GM21528 (cell line): Measurements from ENCODE around the gene ADK.
A peak's percentile ranks its signal among the peaks of the same experiment; 100 is the strongest.
"Not testable (repeated sequence)": the region's sequence is repeated elsewhere in the genome, so short reads cannot be mapped to it uniquely, and the experiment has no call there.

Experiments used
- ATAC-seq: cut with Tn5 transposase; IDR thresholded peaks from one replicate; pipeline ENCODE4 v1.9.1; 2021; ENCODE audit warnings: mild to moderate bottlenecking, moderate library complexity; ENCODE audit not compliant: unreplicated experiment, low FRiP score

The ADK gene

DNA sequence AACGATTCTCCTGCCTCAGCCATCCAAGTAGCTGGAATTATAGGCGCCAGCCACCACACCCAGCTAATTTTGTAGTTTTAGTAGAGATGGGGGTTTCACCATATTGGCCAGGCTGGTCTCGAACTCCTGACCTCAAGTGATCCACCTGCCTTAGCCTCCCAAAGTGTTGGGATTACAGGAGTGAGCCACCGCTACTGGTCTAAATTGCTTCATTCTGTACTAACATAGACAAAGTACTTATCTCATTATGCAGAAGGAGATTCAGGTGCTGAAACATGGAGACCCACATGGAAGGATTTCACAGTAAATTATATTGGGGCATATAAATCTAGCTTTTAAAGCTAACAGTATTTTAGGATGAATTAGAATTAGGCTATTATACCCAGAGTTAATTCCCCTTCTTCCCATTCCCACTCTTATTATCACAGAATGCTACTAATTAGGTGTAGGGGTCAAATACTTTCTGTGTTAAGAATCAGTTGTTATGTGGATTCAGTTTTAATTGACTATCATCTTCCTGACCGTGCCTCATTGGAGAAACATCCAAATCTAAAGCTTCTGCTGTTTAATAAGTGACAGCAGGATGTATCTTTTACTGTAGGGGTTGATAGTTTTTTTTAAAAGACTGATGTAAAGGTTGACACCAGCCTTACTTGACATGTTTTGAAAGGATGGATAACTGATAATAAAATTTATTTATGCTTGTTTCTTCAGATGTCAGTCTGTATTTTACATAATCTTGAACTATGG, 27.2 kb downstream of the ADK start:
- ATAC-seq = no peak

DNA sequence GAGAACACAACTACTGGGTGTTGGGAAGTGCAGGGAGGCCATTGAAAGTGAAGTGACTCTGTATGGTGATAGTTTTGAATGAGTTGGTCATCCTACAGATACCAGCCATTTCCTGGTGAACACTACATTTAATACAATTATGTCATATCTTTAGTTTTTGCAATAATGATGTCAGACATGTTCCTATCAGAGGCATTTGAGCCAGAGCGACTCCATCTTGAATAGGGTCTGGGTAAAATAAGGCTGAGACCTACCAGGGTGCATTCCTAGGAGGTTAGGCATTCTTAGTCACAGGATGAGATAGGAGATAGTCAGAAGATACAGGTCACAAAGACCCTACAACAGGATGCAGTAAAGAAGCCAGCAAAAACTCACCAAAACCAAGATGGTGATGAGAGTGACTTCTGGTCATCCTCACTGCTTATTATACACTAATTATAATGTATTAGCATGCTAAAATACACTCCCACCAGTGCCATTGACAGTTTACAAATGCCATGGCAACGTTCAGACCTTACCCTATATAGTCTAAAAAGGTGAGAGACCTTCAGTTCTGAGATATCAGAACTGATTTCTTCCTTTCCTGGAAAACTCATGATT, 28.2 kb downstream of the ADK start:
- ATAC-seq = no peak

DNA sequence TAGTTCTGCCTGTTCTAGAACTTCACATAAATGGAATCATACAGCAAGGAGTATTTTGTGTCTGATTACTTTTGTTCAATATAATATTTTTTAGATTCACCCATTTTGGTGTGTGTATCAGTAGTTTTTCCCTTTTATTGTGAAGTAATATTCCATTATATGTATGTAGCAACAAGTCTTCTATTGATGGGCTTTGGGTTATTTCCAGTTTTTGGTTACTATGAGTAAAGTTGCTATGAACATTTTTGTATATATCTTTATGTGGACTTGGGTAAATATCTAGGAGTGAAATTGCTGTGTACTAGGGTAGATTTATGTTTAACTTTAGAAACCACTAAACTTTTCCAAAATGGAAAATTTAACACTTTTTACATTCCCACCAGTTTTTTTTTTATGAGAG, 35.7 kb downstream of the ADK start:
- ATAC-seq = no peak

DNA sequence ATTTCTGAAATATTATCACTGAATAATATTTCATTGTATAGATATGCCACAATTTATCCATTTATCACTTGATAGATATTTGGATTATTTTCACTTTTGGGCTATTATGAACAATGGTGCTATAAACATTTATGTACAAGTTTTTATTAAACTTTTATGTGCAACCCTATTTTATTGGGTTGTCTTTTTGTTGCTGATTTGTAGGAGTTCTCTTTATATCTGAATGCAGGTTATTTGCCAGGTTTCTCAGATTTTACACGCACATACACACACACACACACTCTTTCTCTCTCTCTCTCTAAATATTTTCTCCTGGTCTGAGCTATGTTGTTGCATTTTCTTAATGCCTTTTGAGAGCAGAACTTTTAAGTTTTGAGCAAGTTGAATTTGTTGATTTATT, 36.2 kb downstream of the ADK start:
- ATAC-seq = no peak

DNA sequence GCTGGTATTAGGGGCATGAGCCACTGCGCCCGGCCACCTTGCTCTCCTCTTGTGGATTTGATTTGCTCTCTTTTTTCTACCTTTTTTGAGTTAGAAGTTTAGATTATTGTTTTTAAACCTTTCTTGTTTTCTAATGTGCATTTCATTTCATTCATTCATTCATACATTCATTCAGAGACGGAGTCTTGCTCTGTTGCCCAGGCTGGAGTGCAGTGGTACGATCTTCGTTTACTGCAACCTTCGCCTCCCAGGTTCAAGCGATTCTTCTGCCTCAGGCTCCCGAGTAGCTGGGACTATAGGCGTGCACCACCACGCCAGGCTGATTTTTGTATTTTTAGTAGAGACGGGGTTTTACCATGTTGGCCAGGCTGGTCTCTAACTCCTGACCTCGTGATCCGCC, 37.6 kb downstream of the ADK start:
- not testable (repeated sequence) for ATAC-seq

DNA sequence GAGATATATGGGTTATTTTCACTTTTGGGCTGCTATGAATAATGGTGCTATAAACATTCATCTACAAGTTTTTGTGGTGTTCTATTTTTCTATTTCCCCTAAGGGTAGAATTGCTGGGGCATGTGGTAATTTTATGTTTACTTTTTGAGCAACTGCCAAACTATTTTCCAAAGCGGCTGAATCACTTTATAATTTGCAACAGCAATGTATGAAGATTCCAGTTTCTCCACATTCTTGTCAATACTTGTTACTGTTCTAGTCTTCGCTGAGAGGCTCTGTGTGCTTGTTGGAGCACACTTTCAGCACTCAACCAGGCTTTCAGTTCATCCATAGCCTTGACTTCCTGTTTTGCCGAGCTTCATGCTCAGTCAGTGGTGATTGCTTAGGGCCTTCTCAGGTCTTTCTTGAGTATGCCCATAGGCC, 39.0 kb downstream of the ADK start:
- peak; percentile 75 for ATAC-seq

DNA sequence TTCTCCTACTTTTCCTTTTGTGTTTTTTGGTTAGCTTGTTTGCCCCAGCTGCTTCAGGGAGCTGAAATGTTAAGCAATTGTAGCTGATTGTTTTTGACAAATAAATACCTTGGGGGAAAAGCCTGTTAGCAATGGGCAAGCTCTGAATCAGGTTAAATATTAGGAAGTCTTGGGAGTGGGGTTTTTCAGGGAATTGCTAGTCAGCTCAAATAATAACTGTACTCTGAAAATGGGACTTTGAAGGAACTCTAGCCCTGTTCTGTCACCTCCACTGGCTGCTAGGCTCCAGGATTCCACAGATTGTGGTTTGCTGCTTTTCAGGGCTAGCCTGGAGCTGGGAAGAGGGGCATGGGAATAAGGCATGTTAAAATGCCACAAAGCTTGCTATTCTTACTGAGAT, 39.5 kb downstream of the ADK start:
- no peak for ATAC-seq

DNA sequence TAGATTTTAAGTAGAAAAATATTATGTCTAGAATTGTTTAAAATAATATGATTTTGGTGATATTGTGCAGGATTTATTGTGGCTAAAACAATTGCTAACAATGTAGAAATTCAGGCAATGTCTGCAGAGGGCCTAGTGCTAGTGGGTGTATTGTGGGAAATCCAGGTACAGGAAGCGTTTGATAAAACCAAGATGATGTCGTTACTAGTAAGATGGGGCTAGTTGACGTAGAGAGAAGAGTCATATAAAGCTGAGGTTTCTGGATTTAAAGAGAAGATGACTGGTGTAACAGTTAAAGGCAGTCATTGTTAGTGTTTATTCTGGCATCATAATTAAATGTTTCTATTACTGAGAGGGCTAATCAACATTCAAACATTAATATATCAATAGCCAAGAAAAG, 43.5 kb downstream of the ADK start:
- no peak for ATAC-seq

DNA sequence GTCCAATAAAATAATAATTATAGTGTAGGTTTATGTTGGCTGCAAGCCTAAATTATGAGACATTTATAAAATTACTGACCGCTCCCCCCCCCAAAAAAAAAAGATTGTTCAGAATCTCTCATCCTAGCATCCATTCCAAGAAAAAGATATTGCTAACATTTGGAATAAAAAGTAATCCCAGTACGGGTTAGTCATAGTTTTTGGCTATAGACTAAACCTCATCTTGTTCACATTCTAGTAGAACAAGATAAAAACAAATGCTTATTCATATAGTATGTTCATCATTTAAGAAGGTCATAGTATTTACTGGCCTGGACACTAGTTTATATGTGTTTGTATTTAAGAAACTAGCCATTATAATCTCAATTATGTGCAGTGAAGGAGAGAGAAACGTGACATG, 44.0 kb downstream of the ADK start:
- ATAC-seq = no peak

DNA sequence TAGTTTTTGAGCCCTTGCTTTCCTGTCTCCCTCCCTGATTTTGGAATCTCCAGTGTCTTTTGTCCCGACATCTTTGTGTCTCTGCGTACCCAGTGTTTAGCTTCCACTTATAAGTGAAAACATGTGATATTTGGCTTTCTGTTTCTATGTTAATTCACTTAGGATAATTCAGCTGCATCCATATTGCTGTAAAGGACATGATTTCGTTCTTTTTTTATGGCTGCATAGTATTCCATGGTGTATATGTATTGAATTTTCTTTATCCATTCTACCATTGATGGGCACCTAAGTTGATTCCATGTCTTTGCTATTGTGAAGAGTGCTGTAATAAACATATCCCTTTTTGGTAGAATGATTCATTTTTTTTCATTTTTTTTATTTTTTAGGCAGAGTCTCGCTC, 48.3 kb downstream of the ADK start:
- ATAC-seq = no peak

DNA sequence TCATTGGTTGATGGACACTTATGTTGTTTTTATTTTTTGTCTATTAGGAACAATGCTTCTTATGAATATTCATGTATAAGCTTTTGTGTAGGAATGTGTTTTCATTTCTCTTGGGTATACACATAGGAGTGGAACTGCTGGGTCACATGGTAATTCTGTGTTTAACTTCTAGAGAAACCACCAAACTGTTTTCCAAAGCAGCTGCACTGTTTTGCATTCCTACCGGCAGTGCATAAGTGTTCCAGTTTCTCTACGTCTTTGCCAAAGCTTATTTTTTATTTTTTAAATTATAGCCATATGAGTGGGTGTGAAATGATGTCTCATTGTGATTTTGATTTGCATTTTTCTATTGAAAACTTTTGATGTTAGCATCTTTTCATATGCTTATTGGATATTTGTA, 51.3 kb downstream of the ADK start:
- ATAC-seq = no peak

DNA sequence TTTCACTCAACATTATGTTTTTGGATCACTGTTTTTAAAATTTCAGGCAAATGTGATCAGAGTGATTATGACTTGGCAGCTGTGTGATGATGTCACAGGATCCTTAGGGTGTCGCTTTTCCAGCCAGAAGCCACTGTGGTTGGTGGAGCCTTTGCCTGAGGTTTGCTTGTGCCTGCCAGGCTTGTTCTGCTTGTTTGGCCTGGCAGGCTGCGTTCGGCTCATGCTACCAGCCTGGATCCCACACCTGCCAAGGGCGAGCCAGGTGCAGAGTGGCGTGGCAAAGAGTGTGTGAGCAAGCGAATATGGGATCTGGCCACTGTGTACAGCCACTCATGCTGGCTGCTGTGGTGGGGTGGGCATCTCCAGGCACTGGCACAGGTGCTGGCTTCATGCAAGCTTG, 55.7 kb downstream of the ADK start:
- no peak for ATAC-seq

DNA sequence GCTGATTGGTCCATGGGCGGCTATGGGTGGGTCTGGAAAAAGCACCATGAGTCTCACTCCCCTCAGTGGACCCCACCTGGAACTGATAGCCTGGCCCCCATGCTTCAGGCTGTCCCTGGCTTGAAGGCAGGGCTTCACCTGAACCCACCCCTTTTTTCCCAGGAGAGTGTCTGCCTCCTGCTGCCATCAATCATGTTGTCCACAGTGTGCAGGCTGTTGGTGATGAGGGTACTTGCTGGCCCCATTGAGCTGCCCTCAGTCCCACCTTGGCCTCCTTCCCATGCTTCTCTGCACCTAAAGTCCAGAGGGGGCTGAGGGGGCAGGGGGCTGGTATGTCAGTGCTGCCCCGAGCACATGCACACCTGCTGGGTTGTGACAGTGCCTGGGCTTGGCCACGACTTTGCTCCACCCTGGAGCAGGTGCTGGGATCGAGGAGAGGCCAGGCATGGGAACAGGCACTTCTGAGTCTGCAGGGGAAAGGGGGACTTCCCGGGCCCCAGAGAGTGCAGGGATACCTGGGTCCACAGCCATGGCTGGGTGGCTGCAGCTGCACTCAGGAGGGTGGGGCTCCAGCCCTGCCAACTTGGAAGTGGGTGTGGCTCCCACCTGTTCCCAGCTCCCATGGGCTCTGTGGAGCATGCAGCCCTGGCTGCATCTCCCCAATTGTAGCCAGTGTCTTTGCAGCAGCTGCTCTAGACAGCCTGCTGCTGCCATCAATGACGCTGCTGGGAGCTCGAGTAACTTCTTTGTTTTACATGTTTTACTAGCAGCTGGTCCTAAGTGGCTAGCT, 56.9 kb downstream of the ADK start:
- no peak for ATAC-seq

DNA sequence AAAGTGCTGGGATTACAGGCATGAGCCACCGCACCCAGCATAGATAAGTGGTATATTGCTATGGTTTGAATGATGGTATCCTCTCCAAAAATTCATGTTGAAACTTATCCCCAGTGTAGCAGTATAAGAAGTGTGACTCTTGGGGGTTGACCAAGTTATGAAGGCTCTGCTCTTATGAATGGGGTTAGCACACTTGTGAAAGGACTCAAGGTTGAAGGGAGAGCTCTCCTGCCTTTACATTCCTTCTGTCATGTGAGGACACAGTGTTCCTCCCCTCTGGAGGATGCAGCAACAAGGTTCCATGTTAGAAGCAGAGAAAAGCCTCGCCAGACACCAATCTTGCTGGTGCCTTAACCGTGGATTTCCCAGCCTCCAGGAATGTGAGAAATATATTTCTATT, 58.0 kb downstream of the ADK start:
- no peak for ATAC-seq

DNA sequence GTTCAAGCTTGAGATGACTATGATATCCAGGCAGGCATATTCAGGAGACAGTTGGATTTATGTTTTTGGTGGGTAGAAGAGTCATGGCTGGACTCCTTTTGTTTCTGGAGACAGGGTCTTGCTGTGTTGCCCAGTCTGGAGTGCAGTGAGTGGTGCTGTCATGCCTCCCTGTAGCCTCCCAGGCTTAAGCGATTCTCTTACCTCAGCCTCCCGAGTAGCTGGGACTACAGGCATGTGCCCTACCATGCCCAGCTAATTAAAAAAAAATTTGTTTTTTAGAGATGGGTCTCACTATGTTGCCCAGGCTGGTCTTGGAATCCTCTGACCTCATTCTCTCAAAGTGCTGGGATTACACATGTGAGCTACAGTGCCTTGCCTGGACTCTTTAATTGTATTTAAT, 62.0 kb downstream of the ADK start:
- no peak for ATAC-seq

DNA sequence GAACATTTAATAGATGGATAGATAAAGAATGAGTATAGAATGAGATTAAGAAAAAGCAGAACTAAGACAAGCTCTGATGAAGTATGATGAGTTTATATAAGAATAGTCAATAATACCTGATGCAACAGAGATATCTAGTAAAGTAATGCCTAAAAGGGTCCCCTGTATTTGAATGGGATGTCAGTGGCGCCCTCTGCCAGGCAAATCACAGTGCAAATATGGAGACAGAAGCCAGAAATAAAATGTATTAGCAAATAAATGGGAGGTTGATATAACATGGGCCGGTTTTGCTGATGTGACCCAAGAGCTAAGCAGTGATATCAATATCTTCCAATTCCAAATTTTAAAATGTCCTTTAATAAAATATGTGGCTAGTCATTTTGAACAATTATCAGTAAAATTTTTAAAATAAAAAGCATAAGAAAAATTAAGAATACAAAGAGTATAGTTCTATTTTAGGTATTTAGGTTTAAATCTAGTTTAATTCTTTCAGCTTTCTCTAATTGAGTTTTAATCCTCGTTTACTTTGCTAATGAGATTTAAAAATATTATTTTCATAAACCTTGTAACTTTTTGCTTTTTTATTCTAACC, 62.6 kb downstream of the ADK start:
- no peak for ATAC-seq

DNA sequence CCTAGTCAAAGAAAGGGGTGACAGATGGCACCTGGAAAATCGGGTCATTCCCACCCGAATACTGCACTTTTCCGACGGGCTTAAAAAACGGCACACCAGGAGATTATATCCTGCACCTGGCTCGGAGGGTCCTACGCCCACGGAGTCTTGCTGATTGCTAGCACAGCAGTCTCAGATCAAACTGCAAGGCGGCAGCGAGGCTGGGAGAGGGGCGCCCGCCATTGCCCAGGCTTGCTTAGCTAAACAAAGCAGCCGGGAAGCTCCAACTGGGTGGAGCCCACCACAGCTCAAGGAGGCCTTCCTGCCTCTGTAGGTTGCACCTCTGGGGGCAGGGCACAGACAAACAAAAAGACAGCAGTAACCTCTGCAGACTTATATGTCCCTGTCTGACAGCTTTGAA, 66.1 kb downstream of the ADK start:
- not testable (repeated sequence) for ATAC-seq

DNA sequence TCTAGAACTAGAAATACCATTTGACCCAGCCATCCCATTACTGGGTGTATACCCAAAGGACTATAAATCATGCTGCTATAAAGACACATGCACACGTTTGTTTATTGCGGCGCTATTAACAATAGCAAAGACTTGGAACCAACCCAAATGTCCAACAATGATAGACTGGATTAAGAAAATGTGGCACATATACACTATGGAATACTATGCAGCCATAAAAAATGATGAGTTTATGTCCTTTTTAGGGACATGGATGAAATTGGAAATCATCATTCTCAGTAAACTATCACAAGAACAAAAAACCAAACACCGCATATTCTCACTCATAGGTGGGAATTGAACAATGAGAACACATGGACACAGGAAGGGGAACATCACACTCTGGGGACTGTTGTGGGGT, 71.4 kb downstream of the ADK start:
- ATAC-seq = not testable (repeated sequence)

DNA sequence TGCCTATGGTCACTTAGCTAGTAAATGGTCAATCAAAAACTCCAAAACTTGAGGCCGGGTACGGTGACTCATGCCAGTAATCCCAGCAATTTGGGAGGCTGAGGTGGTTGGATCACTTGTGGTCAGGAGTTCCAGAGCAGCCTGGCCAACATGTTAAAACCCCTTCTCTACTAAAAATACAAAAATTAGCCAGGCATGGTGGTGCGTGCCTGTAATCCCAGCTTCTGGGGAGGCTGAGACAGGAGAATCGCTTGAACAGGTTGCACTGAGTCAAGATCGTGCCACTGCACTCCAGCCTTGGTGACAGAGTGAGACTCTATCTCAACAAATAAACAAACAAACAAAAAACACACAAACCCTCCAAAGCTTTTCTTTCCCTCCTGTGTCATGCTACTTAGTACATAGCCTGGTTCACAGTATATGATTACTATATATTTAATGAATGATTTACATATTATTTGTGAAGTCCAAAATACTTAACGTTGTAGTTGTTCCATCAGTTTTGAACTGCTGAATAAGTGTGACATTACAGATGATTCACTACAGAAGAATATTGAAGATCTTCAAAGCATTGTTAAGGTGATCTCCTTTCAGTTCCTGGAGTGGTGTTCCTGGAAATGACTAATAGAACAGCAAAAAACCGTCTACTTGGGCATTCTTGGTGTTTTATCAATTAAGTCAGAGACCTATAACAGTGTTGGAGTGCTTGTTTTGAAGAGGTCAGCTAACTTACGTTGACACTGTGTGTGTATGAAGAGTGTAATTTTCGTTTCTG, 72.9 kb downstream of the ADK start:
- no peak for ATAC-seq

DNA sequence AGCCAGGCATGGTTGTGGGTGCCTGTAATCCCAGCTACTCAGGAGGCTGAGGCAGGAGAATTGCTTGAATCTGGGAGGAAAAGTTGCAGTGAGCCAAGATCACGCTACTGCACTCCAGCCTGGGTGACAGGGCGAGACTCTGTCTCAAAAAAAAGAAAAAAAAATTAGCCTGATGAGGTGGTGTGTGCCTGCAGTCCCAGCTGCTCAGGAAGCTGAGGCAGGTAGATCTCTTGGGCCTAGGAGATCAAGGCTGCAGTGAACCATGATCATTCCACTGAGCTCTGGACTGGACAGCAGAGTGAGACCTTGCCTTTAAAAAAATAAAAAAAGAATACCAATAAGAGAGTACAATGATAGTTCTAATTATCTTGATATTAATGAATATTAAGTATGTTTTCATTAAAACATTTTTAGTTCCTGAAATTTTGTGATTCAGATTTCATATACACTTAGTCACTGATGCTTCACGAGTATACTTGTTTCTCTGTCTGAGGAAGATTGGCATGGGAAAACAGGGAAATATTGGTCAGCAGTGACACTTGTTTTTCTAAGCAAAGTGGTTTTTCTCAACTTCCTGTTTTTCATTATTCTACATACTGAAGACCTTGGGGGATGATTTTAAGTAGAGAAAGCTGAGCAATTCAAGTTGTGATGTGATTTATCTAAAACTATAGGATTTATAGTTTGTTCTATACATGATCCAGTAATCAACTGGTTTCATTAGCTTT, 76.8 kb downstream of the ADK start:
- ATAC-seq = no peak
